Chondrocyte (in vitro differentiated cells): ENCODE data around the gene LSS. TPM values are rescaled to one million over a fixed set of nuclear protein-coding genes. Genes with fewer than 3 reads are reported as not detected.

ENCODE experiments used
- DNase-seq: peaks from one replicate; pipeline ENCODE4 v3.0.0; 2021; ENCODE audit warnings: mixed read lengths, low spot score
- H3K27ac Mint-ChIP-seq: one replicate; pipeline ENCODE4 v1.8.0; 2021; ENCODE audit warnings: mild to moderate bottlenecking, moderate library complexity, mixed read lengths; ENCODE audit not compliant: unreplicated experiment
- H3K27me3 Mint-ChIP-seq: 2 replicates; pipeline ENCODE4 v1.8.0; 2021; ENCODE audit warnings: low read depth, mixed read lengths
- H3K36me3 Mint-ChIP-seq: 2 replicates; pipeline ENCODE4 v1.8.0; 2021; ENCODE audit warnings: low read depth, mixed read lengths
- H3K4me1 Mint-ChIP-seq: 2 replicates; pipeline ENCODE4 v1.8.0; 2021; ENCODE audit warnings: low read depth, mild to moderate bottlenecking, mixed read lengths
- H3K4me3 Mint-ChIP-seq: one replicate; pipeline ENCODE4 v1.8.0; 2021; ENCODE audit warnings: mild to moderate bottlenecking, moderate library complexity, mixed read lengths; ENCODE audit not compliant: unreplicated experiment
- H3K9me3 Mint-ChIP-seq: 2 replicates; pipeline ENCODE4 v1.8.0; 2021; ENCODE audit warnings: low read depth, mixed read lengths
- CTCF ChIP-seq: fragments of 200-600 bp; sonication (generic); IDR thresholded peaks from 2 replicates; pipeline ENCODE4 v1.5.0; 2021; ENCODE audit warnings: antibody characterized with exemption, mild to moderate bottlenecking, moderate library complexity
- total RNA-seq: library from RNA; stranded (reverse); gene quantifications from 3 replicates; pipeline ENCODE4 v1.2.1, GENCODE V29; 2021

The LSS gene
- total RNA-seq, 1 donor from 2014 or later: 107 TPM

GRCh38 chr21:46213620-46214286 is 14.8 kb downstream of the LSS start:
- Mint-ChIP-seq H3K27me3 (no peaks in the 10 kb centered on the region), H3K4me3 (no peak overlapping the region), H3K4me1 (peaks cover 7% of the 10 kb centered on the region), H3K27ac (peak overlapping the region; percentile 39), H3K36me3 (peaks cover 13% of the 10 kb centered on the region), H3K9me3 (no peaks in the 10 kb centered on the region)
- TF ChIP-seq CTCF: no peak
- DNase-seq: peak; percentile 81

- H3K4me3 Mint-ChIP-seq: no peak overlapping the region
- H3K9me3 Mint-ChIP-seq: no peaks in the 10 kb centered on the region
- no peak for TF ChIP-seq CTCF
- peaks cover 13% of the 10 kb centered on the region for H3K36me3 Mint-ChIP-seq
- peak; percentile 86 for DNase-seq
- H3K4me1 Mint-ChIP-seq: peaks cover 7% of the 10 kb centered on the region
- H3K27me3 Mint-ChIP-seq: no peaks in the 10 kb centered on the region
- H3K27ac Mint-ChIP-seq: no peak overlapping the region
Observed at GRCh38 chr21:46212721-46213484, 15.7 kb downstream of the LSS start.

GRCh38 chr21:46211786-46212720 is 16.5 kb downstream of the LSS start:
- peak; percentile 84 for DNase-seq
- Mint-ChIP-seq H3K4me3 (no peak overlapping the region), H3K27me3 (no peaks in the 10 kb centered on the region), H3K36me3 (peaks cover 18% of the 10 kb centered on the region), H3K9me3 (no peaks in the 10 kb centered on the region), H3K27ac (no peak overlapping the region), H3K4me1 (peaks cover 7% of the 10 kb centered on the region)
- no peak for TF ChIP-seq CTCF

- DNase-seq: peak; percentile 69
- Mint-ChIP-seq H3K4me1 (peaks cover 7% of the 10 kb centered on the region), H3K27ac (no peak overlapping the region), H3K27me3 (no peaks in the 10 kb centered on the region), H3K36me3 (peaks cover 18% of the 10 kb centered on the region), H3K4me3 (no peak overlapping the region), H3K9me3 (no peaks in the 10 kb centered on the region)
- TF ChIP-seq CTCF: no peak
Observed at GRCh38 chr21:46211376-46211775, 17.2 kb downstream of the LSS start.
